Glutamatergic neuron (in vitro differentiated cells): ENCODE results near the gene SP6. TPM values are rescaled to one million over a fixed set of nuclear protein-coding genes. Genes with fewer than 3 reads are reported as not detected.

ENCODE experiments used
- DNase-seq: peaks from one replicate; pipeline ENCODE4 v3.0.0; 2022
- H3K27ac Mint-ChIP-seq: one replicate; pipeline ENCODE4 v1.8.0; 2020; ENCODE audit warnings: mild to moderate bottlenecking, mixed read lengths, inconsistent platforms; ENCODE audit not compliant: unreplicated experiment
- H3K27me3 Mint-ChIP-seq: one replicate; pipeline ENCODE4 v1.8.0; 2020; ENCODE audit warnings: mild to moderate bottlenecking, moderate library complexity, mixed read lengths, inconsistent platforms; ENCODE audit not compliant: unreplicated experiment
- H3K36me3 Mint-ChIP-seq: one replicate; pipeline ENCODE4 v1.8.0; 2020; ENCODE audit warnings: mild to moderate bottlenecking, mixed read lengths, inconsistent platforms; ENCODE audit not compliant: unreplicated experiment
- H3K4me1 Mint-ChIP-seq: one replicate; pipeline ENCODE4 v1.8.0; 2020; ENCODE audit warnings: mild to moderate bottlenecking, low read depth, mixed read lengths, inconsistent platforms; ENCODE audit not compliant: unreplicated experiment
- H3K4me3 Mint-ChIP-seq: one replicate; pipeline ENCODE4 v1.8.0; 2020; ENCODE audit warnings: mild to moderate bottlenecking, mixed read lengths, inconsistent platforms; ENCODE audit not compliant: unreplicated experiment
- H3K9me3 Mint-ChIP-seq: one replicate; pipeline ENCODE4 v1.8.0; 2020; ENCODE audit warnings: mild to moderate bottlenecking, moderate library complexity, mixed read lengths, inconsistent platforms; ENCODE audit not compliant: unreplicated experiment
- CTCF ChIP-seq: fragments of 200-600 bp; sonication (generic); IDR thresholded peaks from one replicate; pipeline ENCODE4 v1.5.0; 2021; ENCODE audit not compliant: partially characterized antibody, unreplicated experiment
- total RNA-seq: library from RNA; stranded (reverse); fragmentation: NEBNext Ultra II Directional; extraction: Animal tissue kit (Norgen Biotek cat#: 25700); gene quantifications from one replicate; pipeline ENCODE4 v1.2.1, GENCODE V29; 2021; ENCODE audit not compliant: unreplicated experiment

SP6 gene
- total RNA-seq, 1 donor from 2014 or later, result 1.7 TPM

- Mint-ChIP-seq H3K4me1 (no peaks in the 10 kb centered on the region), H3K4me3 (peak overlapping the region; percentile 16), H3K27ac (no peak overlapping the region), H3K27me3 (no peaks in the 10 kb centered on the region), H3K9me3 (peaks cover 3% of the 10 kb centered on the region), H3K36me3 (no peaks in the 10 kb centered on the region)
- DNase-seq, result no peak
- TF ChIP-seq CTCF, result no peak
Measured at GRCh38 chr17:47891545-47892088, 40.7 kb upstream of the SP6 start.

- DNase-seq, result peak; percentile 92
- Mint-ChIP-seq H3K4me1 (no peaks in the 10 kb centered on the region), H3K36me3 (no peaks in the 10 kb centered on the region), H3K27ac (no peak overlapping the region), H3K27me3 (no peaks in the 10 kb centered on the region), H3K4me3 (no peak overlapping the region), H3K9me3 (no peaks in the 10 kb centered on the region)
- peak; percentile 98 for TF ChIP-seq CTCF
Measured at GRCh38 chr17:47889734-47890529, 39.0 kb upstream of the SP6 start.

GRCh38 chr17:47888293-47888692 lies 37.3 kb upstream of the SP6 start:
- Mint-ChIP-seq H3K27me3 (peaks cover 3% of the 10 kb centered on the region), H3K9me3 (no peaks in the 10 kb centered on the region), H3K4me3 (no peak overlapping the region), H3K4me1 (no peaks in the 10 kb centered on the region), H3K27ac (peak overlapping the region; percentile 12), H3K36me3 (no peaks in the 10 kb centered on the region)
- peak; percentile 36 for DNase-seq
- TF ChIP-seq CTCF, result no peak

GRCh38 chr17:47884905-47885730 lies 34.2 kb upstream of the SP6 start:
- no peak for DNase-seq
- TF ChIP-seq CTCF, result no peak
- no peaks in the 10 kb centered on the region for H3K36me3 Mint-ChIP-seq
- no peaks in the 10 kb centered on the region for H3K9me3 Mint-ChIP-seq
- no peak overlapping the region for H3K27ac Mint-ChIP-seq
- no peak overlapping the region for H3K4me3 Mint-ChIP-seq
- H3K27me3 Mint-ChIP-seq, result peaks cover 5% of the 10 kb centered on the region
- H3K4me1 Mint-ChIP-seq, result no peaks in the 10 kb centered on the region
